IMR-90 (cell line): Measurements from ENCODE around the gene TCF4. TPM values are rescaled to one million over a fixed set of nuclear protein-coding genes. Genes with fewer than 3 reads are reported as not detected.

Experiments used
- ATAC-seq: fragments of 200-7000 bp; cut with Tn5 transposase; 2 replicates; pipeline ENCODE4 v1.9.1; 2020; ENCODE audit warnings: low read depth, mild to moderate bottlenecking, moderate library complexity
- BruUV-seq: library from RNA; stranded (reverse); fragments of 400-500 nt; replicated peaks from 2 replicates; lab custom pipeline; 2021; lab: Mats Ljungman, UMichigan
- CTCF ChIA-PET: fragments of 300-600 bp; formaldehyde crosslinking; extraction: SDS; loops from one replicate; lab custom pipeline; 2021; ENCODE audit warnings: antibody characterized with exemption; lab: Yijun Ruan, JAX
- POLR2A ChIA-PET: fragments of 300-600 bp; sonication (Branson Sonifier 250); formaldehyde crosslinking; loops from one replicate; lab custom pipeline; 2022; ENCODE audit warnings: antibody characterized with exemption; ENCODE audit not compliant: unreplicated experiment; lab: Charles Lee
- DNase-seq: peaks from one replicate; pipeline ENCODE4 v3.0.0; 2013
- H2AFZ ChIP-seq: replicated peaks from 2 replicates; pipeline ENCODE3; 2013; ENCODE audit warnings: low read length, mild to moderate bottlenecking; ENCODE audit not compliant: poor library complexity
- H2AK5ac ChIP-seq: 2 replicates; pipeline ENCODE4 v1.6.1; 2013; ENCODE audit warnings: low read depth, low read length, inconsistent platforms
- H2AK9ac ChIP-seq: replicated peaks from 2 replicates; pipeline ENCODE3; 2013; ENCODE audit warnings: mild to moderate bottlenecking, low read depth, low read length, moderate library complexity; ENCODE audit not compliant: poor library complexity
- H2BK120ac ChIP-seq: 2 replicates; pipeline ENCODE4 v1.6.1; 2013; ENCODE audit warnings: low read depth, low read length, inconsistent platforms
- H2BK15ac ChIP-seq: 3 replicates; pipeline ENCODE4 v1.6.1; 2013; ENCODE audit warnings: low read depth, low read length, inconsistent platforms
- H2BK20ac ChIP-seq: 2 replicates; pipeline ENCODE4 v1.6.1; 2013; ENCODE audit warnings: low read depth, mild to moderate bottlenecking, inconsistent platforms, low read length, moderate library complexity
- H2BK5ac ChIP-seq: 2 replicates; pipeline ENCODE4 v1.6.1; 2013; ENCODE audit warnings: mild to moderate bottlenecking, low read depth, low read length, inconsistent platforms; ENCODE audit not compliant: poor library complexity, severe bottlenecking
- H3K14ac ChIP-seq: replicated peaks from 2 replicates; pipeline ENCODE4 v1.6.1; 2013; ENCODE audit warnings: low read depth, low read length, inconsistent platforms
- H3K18ac ChIP-seq: 2 replicates; pipeline ENCODE4 v1.6.1; 2013; ENCODE audit warnings: low read depth, low read length, control low read depth
- H3K23ac ChIP-seq: 2 replicates; pipeline ENCODE4 v1.6.1; 2013; ENCODE audit warnings: low read depth, low read length, inconsistent platforms
- H3K27ac ChIP-seq: 2 replicates; pipeline ENCODE4 v1.5.1; 2013; ENCODE audit warnings: mild to moderate bottlenecking, control low read depth, low read length; ENCODE audit not compliant: insufficient read depth
- H3K27me3 ChIP-seq: 2 replicates; pipeline ENCODE4 v1.6.1; 2013; ENCODE audit warnings: low read length; ENCODE audit not compliant: control insufficient read depth, insufficient read depth
- H3K36me3 ChIP-seq: 2 replicates; pipeline ENCODE4 v1.6.1; 2013; ENCODE audit warnings: low read length, mixed read lengths; ENCODE audit not compliant: control insufficient read depth, insufficient read depth
- H3K4ac ChIP-seq: 2 replicates; pipeline ENCODE4 v1.6.1; 2013; ENCODE audit warnings: low read depth, low read length, inconsistent platforms
- H3K4me1 ChIP-seq: 2 replicates; pipeline ENCODE4 v1.6.1; 2013; ENCODE audit warnings: low read length, mixed read lengths; ENCODE audit not compliant: control insufficient read depth, insufficient read depth
- H3K4me2 ChIP-seq: 2 replicates; pipeline ENCODE4 v1.6.1; 2013; ENCODE audit warnings: low read depth, mild to moderate bottlenecking, control low read depth, low read length, moderate library complexity
- H3K4me3 ChIP-seq: 2 replicates; pipeline ENCODE4 v1.5.1; 2013; ENCODE audit warnings: low read depth, mild to moderate bottlenecking, control low read depth, low read length, moderate library complexity; ENCODE audit not compliant: insufficient read depth
- H3K56ac ChIP-seq: 2 replicates; pipeline ENCODE4 v1.6.1; 2013; ENCODE audit warnings: low read length, inconsistent platforms; ENCODE audit not compliant: insufficient read depth; ENCODE audit errors: extremely low read depth
- H3K79me1 ChIP-seq, 2 experiments: 2 replicates each; pipeline ENCODE4 v1.6.1; 2013; ENCODE audit warnings: low read length in 2 of 2, inconsistent platforms in 1 of 2, low read depth in 1 of 2
- H3K9ac ChIP-seq: 2 replicates; pipeline ENCODE4 v1.6.1; 2013; ENCODE audit warnings: low read depth, low read length, control low read depth
- H3K9me1 ChIP-seq: 2 replicates; pipeline ENCODE4 v1.6.1; 2013; ENCODE audit warnings: low read length, inconsistent platforms; ENCODE audit not compliant: insufficient read depth
- H3K9me3 ChIP-seq: 2 replicates; pipeline ENCODE4 v1.6.1; 2013; ENCODE audit warnings: low read length; ENCODE audit not compliant: control insufficient read depth, insufficient read depth
- H4K20me1 ChIP-seq: 2 replicates; pipeline ENCODE4 v1.6.1; 2013; ENCODE audit warnings: low read length, inconsistent platforms; ENCODE audit not compliant: insufficient read depth
- H4K5ac ChIP-seq: 2 replicates; pipeline ENCODE4 v1.6.1; 2013; ENCODE audit warnings: mild to moderate bottlenecking, low read depth, low read length, control low read depth
- H4K8ac ChIP-seq, 2 experiments: 2 replicates each; pipeline ENCODE4 v1.6.1; 2013; ENCODE audit warnings: low read depth in 2 of 2, low read length in 2 of 2, control low read depth in 1 of 2, inconsistent platforms in 1 of 2
- H4K91ac ChIP-seq: 2 replicates; pipeline ENCODE4 v1.6.1; 2013; ENCODE audit warnings: low read depth, low read length, inconsistent platforms; ENCODE audit not compliant: insufficient read depth
- CEBPB ChIP-seq: IDR thresholded peaks from 2 replicates; pipeline ENCODE4 v1.6.1; 2012; ENCODE audit warnings: low read depth, low read length, improper control_type of control experiment
- MXI1 ChIP-seq: IDR thresholded peaks from 2 replicates; pipeline ENCODE4 v1.6.1; 2012; ENCODE audit warnings: low read depth, mild to moderate bottlenecking, low read length, moderate library complexity, borderline replicate concordance
- RCOR1 ChIP-seq: IDR thresholded peaks from 2 replicates; pipeline ENCODE4 v1.6.1; 2012; ENCODE audit warnings: mild to moderate bottlenecking, low read length, improper control_type of control experiment; ENCODE audit not compliant: insufficient replicate concordance
- WGBS, 2 experiments: methylation state at CpG; one replicate each; pipeline versions ENCODE4 v1.1.5 to v1.1.7; 2013; ENCODE audit warnings: missing lambda C conversion rate in 2 of 2; ENCODE audit not compliant: insufficient read length in 1 of 2; ENCODE audit errors: extremely low coverage in 2 of 2; 5-methylcytosine and 5-hydroxymethylcytosine counted together
- dilution Hi-C: fragments of 300-500 bp; cut with HindIII; formaldehyde crosslinking; loops from one replicate; pipeline ENCODE4 v1.14.3; 2018; ENCODE audit warnings: low sequenced_read_pairs; ENCODE audit not compliant: unreplicated experiment
- in situ Hi-C: fragments of 300-500 bp; cut with MboI; formaldehyde crosslinking; loops from 3 replicates; pipeline ENCODE4 v1.14.3; 2019; ENCODE audit warnings: low sequenced_read_pairs, inconsistent platforms, mixed read lengths
- intact Hi-C: fragments of 100-400 bp; cut with micrococcal nuclease; formaldehyde crosslinking; loops from 2 replicates; pipeline ENCODE4 v1.10.0; 2022
- polyA plus RNA-seq, 3 experiments: library from polyadenylated mRNA; depleted of rRNA; stranded (reverse); fragments of >200 nt; gene quantifications; 2 replicates each; pipeline ENCODE4 v1.2.3, GENCODE V29; 2012; ENCODE audit warnings: low replicate concordance in 1 of 3
- total RNA-seq: library from RNA; depleted of rRNA; stranded (reverse); fragments of >200 nt; gene quantifications from 2 replicates; pipeline ENCODE4 v1.2.3, GENCODE V29; 2012
- TF ChIP-seq, protein P1 (sequence below): fragments of 150-350 bp; IDR thresholded peaks from 2 replicates; pipeline ENCODE4 v1.6.1; 2017; ENCODE audit warnings: mild to moderate bottlenecking, antibody characterized with exemption, low read length, low read depth

TCF4 gene
- total and polyA plus RNA-seq, 2 of the 4 experiments (the other 2 are of a cell fraction): 30.0 to 87.1 TPM

- Histone ChIP-seq H3K27ac (no peak overlapping the region), H3K36me3 (peaks cover 4% of the 10 kb centered on the region), H3K23ac (no peak overlapping the region), H3K18ac (no peak overlapping the region), H3K27me3 (no peaks in the 10 kb centered on the region), H2AK9ac (no peak overlapping the region), H4K5ac (no peak overlapping the region), H2BK120ac (no peak overlapping the region), H3K9me1 (peaks cover 10% of the 10 kb centered on the region), H3K4ac (no peak overlapping the region), H3K4me1 (peaks cover 8% of the 10 kb centered on the region), H3K4me3 (no peak overlapping the region), H2AFZ (no peak overlapping the region), H3K56ac (no peak overlapping the region), H3K9me3 (no peaks in the 10 kb centered on the region), H4K8ac (no peak overlapping the region), H4K20me1 (peaks cover 4% of the 10 kb centered on the region; the same call in 1 of the 2 replicates), H2AK5ac (no peak overlapping the region), H3K4me2 (no peak overlapping the region), H3K79me1 (peaks cover 37 to 65% of the 10 kb centered on the region in 2 experiments), H2BK20ac (no peak overlapping the region), H4K91ac (no peak overlapping the region), H2BK15ac (no peak overlapping the region), H2BK5ac (no peak overlapping the region), H3K14ac (no peak overlapping the region), H3K9ac (no peak overlapping the region)
- dilution Hi-C loops (no loop called here), in situ Hi-C loops (no loop called here), intact Hi-C loops (no loop called here)
- WGBS, 2 experiments: 100% methylated on average over 1 of the region's 3 CpGs; no CpG with 5 or more reads in 1 of the 2 experiments
- ChIA-PET CTCF (no interaction called here), POLR2A (no interaction called here)
- no peak for TF ChIP-seq RCOR1
- TF ChIP-seq, protein P1, sequence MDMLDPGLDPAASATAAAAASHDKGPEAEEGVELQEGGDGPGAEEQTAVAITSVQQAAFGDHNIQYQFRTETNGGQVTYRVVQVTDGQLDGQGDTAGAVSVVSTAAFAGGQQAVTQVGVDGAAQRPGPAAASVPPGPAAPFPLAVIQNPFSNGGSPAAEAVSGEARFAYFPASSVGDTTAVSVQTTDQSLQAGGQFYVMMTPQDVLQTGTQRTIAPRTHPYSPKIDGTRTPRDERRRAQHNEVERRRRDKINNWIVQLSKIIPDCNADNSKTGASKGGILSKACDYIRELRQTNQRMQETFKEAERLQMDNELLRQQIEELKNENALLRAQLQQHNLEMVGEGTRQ: no peak
- TF ChIP-seq MXI1: no peak
- TF ChIP-seq CEBPB: no peak
- BruUV-seq: no TSS peak
- DNase-seq (no peak), ATAC-seq (no peak)
These were observed 234.6 kb downstream of the TCF4 start for GRCh38 chr18:55353391-55353790.
